HL-60/S4 treated with phorbol 12-myristate 13-acetate at 8.2 ng/mL for 4 days and 3 days (cell line): Measurements from ENCODE around the gene TRIM59.

Source experiments
- in situ Hi-C: fragments of 300-500 bp; cut with MboI; formaldehyde crosslinking; loops from 2 replicates; pipeline ENCODE4 v1.15.0; 2022; ENCODE audit warnings: low sequenced_read_pairs

Gene TRIM59

DNA sequence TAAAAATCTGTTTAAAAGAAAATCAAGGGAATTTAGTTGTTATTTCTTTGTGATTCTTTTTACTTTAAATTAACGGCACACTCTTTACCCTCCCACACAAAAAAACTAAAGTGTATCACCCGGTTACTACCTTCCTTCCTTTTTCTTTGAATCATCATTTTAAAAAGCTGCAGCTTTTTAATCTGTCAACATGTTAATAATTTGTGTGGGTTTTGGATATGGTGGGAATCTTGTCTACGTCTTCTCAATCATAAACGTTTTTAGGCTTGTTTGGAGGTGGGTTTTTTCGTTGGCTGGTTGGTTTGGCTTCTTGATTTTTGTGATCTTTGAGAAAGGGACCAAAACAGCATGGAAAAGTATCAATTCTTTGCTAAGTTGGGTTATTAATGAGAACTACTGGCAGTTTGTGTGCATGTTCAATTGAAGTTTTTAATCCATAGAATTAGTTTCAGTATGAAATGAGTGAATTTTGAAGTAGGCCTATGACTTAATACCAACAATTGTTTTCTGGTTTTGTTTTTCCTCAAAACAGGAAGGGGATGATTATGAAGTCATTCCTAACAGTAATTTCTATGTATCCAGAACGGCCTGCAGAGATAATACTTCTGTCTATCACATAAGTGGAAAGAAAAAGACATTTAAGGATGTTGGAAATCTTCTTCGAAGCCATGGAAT, 45.7 kb downstream of the TRIM59 start:
- in situ Hi-C loops: no loop called here

DNA sequence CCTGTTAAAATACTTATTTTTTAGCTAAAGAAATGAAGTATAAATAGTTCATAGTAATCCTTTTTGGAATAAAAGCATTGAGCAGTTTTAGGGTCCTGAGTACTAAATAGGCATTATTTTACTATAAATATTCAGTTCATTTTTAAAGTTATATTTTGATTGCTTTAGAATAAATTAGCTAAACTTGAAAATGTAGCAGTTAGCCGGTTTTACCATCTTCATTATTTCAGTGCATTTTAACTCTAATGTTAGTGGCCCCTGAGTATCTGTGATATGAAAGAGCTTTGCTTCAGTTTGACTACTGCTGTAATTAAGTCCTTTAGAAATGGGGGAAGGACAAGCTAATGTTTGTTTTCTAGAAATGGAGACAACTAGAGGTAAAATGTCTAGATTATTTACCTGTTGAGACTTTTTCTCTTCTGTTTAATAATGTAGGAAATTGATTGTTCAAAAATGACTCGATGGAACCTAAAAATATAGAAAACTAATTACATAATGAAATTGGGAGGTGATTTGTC, 46.5 kb downstream of the TRIM59 start:
- in situ Hi-C loops: no loop called here

DNA sequence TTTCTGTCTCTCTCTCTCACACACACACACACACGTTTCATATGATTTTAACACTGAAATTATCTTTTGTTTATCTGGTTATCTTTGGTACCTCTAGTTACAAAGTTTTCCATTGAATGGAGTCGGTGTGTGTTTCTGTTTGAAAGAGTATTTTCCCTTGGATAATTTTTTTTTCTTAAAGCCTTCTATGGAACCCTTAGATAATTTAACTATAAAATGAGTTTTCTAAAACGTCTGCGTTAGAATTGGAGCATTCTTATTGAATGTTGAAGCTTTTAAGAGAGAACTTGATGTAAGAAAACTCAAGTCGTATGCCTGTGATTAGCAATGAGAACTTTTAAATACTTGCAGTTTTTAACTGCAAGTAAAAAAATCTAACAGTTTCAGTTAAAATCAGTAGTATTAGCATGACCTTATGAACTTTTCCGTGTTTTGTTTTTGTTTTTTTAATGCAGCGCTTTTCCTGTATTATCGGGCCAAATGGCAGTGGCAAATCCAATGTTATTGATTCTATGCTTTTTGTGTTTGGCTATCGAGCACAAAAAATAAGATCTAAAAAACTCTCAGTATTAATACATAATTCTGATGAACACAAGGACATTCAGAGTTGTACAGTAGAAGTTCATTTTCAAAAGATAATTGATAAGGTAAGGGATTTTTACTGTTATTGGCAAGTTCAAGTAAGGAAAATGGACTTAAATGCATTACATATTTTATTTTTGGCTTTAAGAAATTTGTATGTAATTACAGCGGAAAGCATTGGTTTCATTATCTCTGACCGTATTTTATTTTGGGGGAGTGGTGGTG, 47.2 kb downstream of the TRIM59 start:
- in situ Hi-C loops: no loop called here

DNA sequence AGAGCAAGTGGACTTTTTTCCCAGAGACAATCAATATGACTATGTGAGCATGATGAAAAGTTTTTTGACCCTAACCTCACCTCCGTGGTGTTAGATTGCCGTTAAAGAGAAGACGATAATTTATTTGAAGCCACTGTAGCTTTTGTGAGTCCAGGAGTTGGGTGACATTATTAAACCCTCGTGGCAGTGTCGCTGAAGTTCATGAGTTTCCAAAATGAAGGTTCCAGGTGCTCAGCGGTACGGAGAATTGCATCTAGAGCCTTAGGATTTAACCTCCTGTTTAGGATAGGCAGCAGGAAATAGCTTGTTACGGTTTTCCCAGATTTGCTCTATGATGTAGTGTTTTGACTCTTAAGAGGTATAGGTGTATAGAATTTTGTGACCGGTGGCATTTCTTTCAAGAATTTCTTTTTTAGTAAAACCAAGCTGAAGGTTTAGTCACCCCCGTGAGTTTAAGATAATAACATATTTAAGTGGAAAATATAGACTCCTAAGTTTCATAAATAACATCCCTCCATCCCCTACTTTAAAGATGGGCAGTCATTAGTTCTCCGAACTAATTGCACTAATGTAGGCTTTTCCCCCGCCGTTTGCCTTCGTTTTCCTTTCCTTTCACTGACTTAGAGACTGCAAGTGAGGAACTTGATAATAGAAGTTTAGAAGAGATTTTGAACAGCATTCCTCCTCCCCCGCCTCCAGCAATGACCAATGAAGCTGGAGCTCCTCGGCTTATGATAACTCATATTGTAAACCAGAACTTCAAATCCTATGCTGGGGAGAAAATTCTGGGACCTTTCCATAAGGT, 48.1 kb downstream of the TRIM59 start:
- in situ Hi-C loops: no loop called here

DNA sequence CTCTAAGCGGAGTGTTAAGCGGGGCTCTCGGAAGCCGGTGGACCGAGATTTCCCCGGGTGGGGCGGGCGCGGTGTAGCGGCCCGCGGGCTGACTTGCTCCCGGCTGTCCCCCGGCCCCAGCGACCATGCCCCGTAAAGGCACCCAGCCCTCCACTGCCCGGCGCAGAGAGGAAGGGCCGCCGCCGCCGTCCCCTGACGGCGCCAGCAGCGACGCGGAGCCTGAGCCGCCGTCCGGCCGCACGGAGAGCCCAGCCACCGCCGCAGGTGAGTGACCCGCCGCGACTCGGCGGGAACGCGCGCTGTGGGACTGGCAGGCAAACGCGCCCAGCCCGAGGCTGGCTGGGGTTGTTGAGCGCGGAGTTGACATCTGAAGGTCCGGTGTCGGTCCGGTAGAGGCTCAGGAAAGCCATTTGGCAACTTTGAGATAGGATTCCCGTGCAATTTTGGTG, 48.9 kb downstream of the TRIM59 start:
- in situ Hi-C loops: no loop called here

DNA sequence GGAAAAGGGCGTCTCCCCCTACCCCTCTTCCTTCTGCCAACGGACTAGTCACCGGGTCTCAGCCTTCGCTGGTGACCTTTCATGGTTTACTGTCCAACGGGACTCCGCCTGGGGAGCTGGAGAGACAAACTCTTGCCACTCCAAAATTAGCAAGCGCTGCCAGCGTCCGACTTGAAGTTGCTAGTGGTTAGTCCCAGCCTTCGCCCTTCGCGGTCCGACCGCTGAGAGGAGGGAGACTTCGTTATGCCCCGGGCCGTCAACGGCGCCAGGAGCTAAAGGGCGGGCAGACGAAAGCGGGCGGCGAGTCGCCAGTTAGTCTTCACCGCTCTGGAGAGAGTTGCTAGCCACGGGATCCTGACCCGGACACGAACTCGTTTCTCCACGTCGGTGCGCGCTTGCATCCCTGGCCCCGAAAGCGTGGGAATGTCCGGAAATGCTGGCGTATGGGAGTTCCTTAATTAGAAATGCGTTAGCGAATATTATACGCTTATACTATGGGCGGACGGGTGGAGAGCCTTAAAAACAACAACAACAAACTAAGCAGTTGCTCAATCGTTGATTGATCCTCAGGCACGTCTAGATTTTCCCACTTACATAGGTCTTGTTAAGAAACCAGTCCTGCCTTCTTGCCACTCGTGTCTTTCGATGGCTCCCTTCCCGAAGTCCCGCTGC, 49.4 kb downstream of the TRIM59 start:
- in situ Hi-C loops: no loop called here

DNA sequence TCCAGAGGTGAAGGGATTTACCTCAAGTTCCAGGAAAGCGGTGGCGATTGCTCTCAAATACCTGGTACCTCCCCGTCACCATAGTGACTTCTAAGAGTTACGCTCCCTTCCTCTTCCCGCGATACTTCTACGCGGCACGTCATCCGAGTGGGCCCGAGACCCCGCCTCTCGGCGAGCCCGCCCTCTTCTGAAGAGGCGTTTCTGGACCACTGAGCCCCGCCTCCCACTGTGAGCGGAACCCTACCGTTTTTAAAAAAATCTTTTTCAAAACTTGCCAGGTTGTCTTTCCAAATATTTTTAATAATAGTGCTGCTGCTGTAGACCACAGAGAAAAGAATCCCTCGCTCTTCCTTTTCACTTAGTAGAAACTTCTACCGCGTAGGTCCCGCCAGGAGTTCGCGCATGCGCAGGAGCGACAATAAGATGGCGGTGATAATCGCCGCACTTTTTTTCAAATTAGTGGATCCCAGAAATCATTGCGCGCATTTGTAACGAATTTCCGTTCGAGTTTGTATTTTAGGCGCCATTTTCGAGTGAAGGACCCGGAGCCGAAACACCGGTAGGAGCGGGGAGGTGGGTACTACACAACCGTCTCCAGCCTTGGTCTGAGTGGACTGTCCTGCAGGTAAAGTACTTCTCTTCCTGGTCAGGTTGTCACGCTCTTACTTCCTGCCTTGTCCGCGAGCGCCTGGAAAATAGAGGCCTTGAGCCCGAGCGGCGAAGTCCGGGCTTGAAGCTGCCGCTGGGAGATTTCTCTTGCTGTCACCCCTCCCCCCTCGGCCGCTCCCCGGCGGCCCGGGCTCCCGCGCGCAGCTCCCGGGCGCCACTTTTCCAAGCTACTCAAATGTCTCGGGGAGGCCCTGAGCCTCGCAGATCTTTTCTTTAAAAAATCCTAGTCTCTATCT, 50.2 kb downstream of the TRIM59 start, which contains the start of the genes IFT80 and SMC4:
IFT80 (minus strand) TSS at position 101 of the 905 bp plus-strand sequence. CDS start 14,625 bp downstream, outside the sequence.
SMC4 (plus strand) TSS at position 526 of the 905 bp plus-strand sequence. CDS start 1,177 bp downstream, outside the sequence.
- in situ Hi-C loops: no loop called here

DNA sequence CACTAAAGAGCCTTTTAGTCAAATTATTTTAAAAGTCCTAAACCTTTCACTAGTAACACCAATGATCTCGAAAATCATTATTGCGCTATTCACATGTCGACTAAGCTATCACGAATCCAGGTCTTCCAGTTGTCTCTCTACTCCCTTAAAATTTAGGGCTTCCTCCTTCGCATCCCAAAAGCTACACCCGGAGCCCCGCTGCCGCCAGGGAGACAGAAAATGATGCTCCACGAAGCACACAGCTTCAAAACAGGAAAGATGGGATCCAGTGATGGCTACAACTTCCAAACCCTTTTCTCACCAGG, 50.8 kb downstream of the TRIM59 start:
- in situ Hi-C loops: no loop called here

DNA sequence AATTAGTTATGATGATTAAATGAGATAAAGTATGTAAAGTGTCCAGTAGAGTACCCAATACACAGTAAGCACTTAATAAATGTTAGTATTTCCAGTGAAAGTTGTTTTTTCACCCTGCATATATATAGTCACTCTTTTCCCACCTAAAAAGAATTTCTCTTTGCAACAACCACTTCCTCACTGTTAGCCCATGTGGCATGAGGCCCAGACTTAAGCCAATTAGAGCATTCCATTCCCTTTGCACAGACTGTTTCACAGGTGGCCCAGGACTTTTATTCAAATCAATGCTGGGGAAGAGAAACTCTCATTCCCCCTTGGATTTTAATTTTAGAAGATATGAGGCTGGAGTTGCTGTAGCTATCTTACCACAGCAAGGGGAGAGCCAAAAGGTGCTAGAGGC, 54.3 kb downstream of the TRIM59 start:
- in situ Hi-C loops: no loop called here

DNA sequence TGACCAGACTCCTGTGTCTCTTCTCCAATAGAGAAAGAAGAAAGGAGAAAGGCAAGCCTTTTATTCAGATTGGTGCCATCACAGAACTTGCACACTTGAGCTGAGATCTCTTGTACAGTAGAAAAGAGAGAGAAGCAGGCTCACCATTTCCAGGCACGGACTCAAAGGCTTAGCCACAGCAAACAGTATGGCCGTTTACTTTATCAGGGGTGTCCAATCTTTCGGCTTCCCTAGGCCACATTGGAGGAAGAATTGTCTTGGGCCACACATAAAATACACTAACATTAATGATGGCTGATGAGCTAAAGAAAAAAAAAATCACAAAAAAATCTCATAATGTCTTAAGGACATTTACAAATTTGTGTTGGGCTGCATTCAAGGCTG, 55.6 kb downstream of the TRIM59 start:
- in situ Hi-C loops: no loop called here

DNA sequence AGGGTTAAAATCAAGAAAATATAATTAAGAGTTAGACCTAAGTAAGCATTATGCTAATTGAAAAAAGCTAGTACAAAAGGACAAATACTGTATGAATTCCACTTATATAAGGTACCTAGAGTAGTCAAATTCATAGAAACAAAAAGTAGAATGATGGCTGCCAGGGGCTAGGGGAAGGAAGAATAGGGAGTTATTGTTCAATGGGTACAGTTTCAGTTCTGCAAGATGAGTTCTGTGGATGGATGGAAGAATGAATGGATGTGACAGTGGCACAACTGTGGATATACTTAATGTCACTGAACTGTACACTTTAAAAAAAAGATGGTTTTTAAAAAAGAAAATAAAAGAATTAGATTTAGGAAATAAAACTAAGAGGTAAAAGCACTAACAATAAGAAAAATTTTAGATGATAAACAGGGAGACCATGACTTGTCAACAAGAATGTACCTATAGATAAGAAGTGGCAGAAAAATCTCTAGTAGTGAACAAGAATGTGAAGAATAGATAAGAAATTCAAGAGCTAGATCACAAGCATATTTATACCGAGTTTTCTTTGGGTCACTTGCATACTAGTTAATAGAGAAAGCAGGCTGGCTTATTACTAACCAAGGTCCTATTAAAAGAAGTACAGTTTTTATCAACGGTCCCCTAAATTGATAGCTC, 56.1 kb downstream of the TRIM59 start:
- in situ Hi-C loops: no loop called here

DNA sequence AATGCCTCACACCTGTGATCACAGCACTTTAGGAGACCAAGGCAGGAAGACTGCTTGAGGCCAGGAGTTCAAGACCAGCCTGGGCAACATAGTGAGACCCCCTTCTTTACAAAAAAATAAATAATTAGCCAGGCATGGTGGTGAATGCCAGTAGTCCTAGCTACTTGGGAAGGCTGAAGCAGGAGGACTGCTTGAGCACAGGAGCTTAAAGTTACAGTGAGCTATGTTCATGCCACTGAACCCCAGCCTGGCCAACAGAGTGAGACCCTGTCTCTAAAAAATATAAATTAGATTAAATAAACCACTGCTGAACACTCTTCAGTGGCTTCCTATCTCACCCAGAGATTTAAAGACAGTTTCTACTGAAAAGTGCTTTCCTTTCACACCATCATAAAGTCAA, 56.8 kb downstream of the TRIM59 start:
- in situ Hi-C loops: no loop called here

DNA sequence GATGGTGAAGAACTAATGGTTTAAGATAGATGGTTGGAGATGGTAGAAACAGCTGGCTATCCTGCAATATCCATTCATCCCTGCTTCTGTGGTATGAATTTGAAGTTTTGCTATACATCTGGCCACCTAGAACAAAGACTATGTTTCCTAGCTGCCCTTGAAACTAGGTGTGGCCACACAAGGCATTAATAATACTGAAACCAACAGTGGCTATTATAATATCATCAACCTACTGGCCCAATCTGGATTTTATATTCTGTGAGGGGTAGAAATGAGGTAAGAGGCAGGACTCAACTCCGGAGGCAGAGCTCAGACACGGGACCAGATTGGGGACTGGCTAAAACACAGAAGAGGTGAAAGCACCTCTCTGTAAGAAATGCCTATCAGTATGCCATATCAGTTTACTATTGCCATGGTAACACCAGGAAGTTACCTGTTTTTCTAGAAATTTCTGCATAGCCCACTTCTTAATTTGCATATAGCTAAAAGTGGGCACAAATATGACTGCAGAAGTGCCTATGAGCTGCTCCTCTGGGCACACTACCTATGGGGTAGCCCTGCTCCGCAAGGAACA, 58.9 kb downstream of the TRIM59 start:
- in situ Hi-C loops: no loop called here
